Activated T-cell treated with anti-CD3 and anti-CD28 coated beads, Interleukin-2, amount 50 U/mL, for 4 hours (primary cell): Measurements from ENCODE around the gene PTPRK. TPM values are rescaled to one million over a fixed set of nuclear protein-coding genes. Genes with fewer than 3 reads are reported as not detected.

Experiments used
- ATAC-seq, 2 donors: fragments of 200-7000 bp; cut with Tn5 transposase; one replicate each; pipeline ENCODE4 v1.10.0; 2021
- DNase-seq: peaks from one replicate; pipeline ENCODE4 v3.0.0-alpha.2; 2020
- H3K27me3 Mint-ChIP-seq: one replicate; pipeline ENCODE4 v1.8.0; 2021; ENCODE audit warnings: low read depth, mixed read lengths
- H3K36me3 Mint-ChIP-seq: one replicate; pipeline ENCODE4 v1.8.0; 2022; ENCODE audit warnings: mixed read lengths; ENCODE audit not compliant: insufficient read depth
- H3K4me1 Mint-ChIP-seq: one replicate; pipeline ENCODE4 v1.8.0; 2021; ENCODE audit warnings: low read depth, mixed read lengths
- H3K4me3 Mint-ChIP-seq: one replicate; pipeline ENCODE4 v1.8.0; 2021; ENCODE audit warnings: mild to moderate bottlenecking, moderate library complexity, mixed read lengths
- H3K9me3 Mint-ChIP-seq: one replicate; pipeline ENCODE4 v1.8.0; 2021; ENCODE audit warnings: mixed read lengths
- total RNA-seq, 3 donors: library from RNA; stranded (reverse); gene quantifications; one replicate each; pipeline ENCODE4 v1.2.1, GENCODE V29; 2021

The PTPRK gene
- total RNA-seq, 3 donors from 2014 or later, result 5.6 to 17.5 (median 11.6) TPM

DNA sequence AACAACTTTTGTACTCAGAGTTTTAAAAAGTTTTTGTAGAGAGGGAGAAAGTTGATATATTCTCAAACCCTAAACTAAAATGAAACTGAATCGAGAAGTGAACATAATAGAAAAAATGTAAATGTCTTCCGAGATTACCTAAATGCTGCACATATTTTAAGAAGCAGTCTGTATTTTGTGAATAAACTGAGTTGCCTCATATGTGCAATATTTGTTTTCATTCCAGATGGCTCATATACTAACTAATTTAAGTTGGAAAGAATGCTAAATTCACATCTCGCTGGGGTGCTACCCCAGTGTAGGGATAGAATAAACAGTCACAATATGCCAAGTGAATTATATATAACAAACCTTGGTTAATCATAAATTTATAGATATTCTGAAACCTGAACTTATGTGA, 333.7 kb downstream of the PTPRK start:
- Mint-ChIP-seq H3K4me1 (peaks cover 1% of the 10 kb centered on the region), H3K9me3 (no peaks in the 10 kb centered on the region), H3K36me3 (no peaks in the 10 kb centered on the region), H3K27me3 (no peaks in the 10 kb centered on the region), H3K4me3 (no peak overlapping the region)
- ATAC-seq (no peak), DNase-seq (no peak)

DNA sequence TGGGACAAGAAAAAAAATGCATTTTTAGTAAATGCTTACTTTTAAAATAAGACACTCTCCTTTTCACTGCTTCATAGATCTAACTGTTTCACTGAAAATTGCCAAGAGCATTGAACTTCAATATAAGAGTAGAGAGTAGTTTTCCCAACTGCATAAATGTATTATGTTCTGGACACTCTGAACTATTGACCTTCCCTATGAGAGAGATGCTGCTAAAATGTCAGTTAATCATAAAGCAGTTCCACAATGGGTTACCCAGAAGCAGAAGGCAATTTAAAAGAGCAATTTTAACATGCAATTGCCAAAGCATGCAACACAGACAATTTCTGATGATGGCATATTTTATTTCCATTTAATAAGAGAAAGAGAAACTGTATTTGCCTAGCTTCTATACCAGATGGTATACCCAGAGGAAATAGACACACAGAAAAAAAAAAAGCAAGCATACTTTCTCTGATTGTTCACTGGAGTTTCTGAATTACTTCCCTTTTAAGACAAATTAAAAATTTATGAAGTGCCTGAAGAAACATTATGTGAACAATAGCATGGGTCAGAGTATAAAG, 340.4 kb downstream of the PTPRK start:
- Mint-ChIP-seq H3K9me3 (no peaks in the 10 kb centered on the region), H3K36me3 (no peaks in the 10 kb centered on the region), H3K4me3 (no peak overlapping the region), H3K27me3 (no peaks in the 10 kb centered on the region), H3K4me1 (peaks cover 2% of the 10 kb centered on the region)
- DNase-seq, result no peak
- ATAC-seq, result no peak

DNA sequence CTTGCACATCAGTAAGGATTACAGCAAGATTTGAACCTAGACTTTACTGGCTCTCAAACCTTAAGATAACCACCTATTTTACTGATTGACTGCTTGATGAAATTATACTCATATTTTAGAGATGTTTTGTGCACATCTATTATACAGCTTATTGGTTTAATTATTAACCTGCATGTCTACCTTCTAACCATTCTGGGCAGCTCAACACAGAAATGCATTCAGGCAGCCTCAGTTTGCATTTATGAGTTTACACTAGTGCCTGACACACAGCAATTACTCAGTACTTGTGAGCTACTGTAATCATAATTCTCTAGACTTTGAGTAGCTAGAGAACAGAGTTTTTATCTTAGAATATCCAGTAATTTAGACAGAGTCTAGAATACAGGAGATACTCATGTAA, 345.7 kb downstream of the PTPRK start:
- H3K27me3 Mint-ChIP-seq, result no peaks in the 10 kb centered on the region
- H3K36me3 Mint-ChIP-seq, result no peaks in the 10 kb centered on the region
- H3K4me1 Mint-ChIP-seq, result no peaks in the 10 kb centered on the region
- no peak overlapping the region for H3K4me3 Mint-ChIP-seq
- no peaks in the 10 kb centered on the region for H3K9me3 Mint-ChIP-seq
- no peak for DNase-seq
- ATAC-seq, result no peak

DNA sequence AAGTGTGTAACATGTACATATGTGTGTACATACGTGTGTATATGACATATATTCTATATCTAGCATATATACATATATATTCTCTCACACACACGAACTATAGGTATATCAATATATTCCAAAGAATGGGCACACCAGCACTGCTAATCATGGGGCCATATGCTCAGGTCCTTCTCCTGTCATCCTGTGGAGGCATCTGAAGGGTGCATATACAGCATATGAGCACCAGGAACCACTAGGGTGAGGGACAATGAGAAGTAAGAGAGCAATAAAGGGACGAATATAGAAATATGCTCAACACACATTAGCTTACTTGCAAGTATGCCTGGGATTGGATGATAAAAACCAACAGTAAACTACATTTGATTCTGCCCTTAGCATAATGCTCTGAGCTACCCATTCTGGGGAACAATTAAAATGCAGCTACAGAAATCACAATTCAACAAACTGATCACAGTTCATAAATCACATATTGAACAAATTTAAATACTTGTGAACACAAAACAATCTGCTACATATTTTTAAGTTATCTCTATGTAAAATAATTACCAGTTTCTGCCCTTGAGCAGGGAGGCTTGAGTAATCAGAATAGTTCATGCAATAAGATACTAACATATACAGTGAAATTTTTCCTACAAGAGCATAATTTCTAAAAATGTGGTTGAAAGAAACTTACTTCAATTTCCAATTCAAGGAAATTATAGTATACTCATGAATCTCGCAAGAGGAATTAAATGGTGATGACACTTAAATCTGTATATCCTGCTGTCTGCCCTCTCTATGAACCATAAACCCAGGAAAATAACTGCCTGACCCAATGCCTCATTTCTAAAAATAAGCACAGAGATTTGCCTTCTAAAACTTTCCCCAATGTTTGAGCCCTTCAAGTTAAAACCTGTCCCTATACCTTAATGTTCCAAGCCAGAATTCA, 347.4 kb downstream of the PTPRK start:
- no peak overlapping the region for H3K4me3 Mint-ChIP-seq
- DNase-seq (no peak), ATAC-seq (no peak)
- H3K9me3 Mint-ChIP-seq, result no peaks in the 10 kb centered on the region
- H3K36me3 Mint-ChIP-seq, result no peaks in the 10 kb centered on the region
- peaks cover 1% of the 10 kb centered on the region for H3K4me1 Mint-ChIP-seq
- H3K27me3 Mint-ChIP-seq, result no peaks in the 10 kb centered on the region

DNA sequence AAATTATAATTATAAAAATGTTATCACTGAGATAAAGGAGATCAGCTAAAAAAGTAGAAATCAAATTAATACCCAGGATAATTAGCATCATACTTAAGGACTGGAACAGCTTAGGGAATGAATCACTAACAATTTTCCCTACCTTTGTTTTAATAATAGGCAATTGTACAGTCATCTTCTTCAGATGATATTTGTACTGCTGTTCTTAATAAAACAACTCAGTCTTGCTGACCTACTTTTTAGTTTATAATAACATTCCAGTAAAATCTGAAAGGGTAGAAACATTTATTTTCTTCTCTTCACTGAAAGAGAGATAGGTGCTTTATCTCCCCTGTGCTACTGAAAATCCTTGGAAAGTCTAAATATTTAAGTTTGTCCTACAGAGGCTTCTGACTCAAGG, 348.3 kb downstream of the PTPRK start:
- H3K9me3 Mint-ChIP-seq, result no peaks in the 10 kb centered on the region

DNA sequence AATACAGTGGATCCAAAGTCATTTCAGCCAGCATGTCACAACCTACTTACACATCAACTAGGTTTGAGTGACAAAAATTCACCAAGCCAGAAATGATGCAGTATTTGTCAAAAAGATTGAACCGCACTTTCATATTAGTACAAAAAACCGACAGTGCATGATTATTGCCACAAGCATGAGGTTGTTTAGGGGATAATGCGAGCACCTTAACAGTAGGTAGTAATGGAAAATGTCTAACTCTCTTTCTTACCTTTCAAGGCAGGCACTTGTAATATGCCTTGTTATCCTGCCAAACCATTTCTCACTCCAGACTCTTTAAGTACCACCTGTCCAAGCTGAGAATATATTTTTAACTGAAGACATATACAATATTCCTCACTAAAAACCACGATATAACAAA, 349.2 kb downstream of the PTPRK start:
- H3K27me3 Mint-ChIP-seq, result no peaks in the 10 kb centered on the region
- no peaks in the 10 kb centered on the region for H3K36me3 Mint-ChIP-seq
- no peaks in the 10 kb centered on the region for H3K9me3 Mint-ChIP-seq
- ATAC-seq (no peak), DNase-seq (no peak)
- peaks cover 1% of the 10 kb centered on the region for H3K4me1 Mint-ChIP-seq
- no peak overlapping the region for H3K4me3 Mint-ChIP-seq

More for the DNA sequence above, 348.3 kb downstream of the PTPRK start:
- DNase-seq (no peak), ATAC-seq (no peak)
- Mint-ChIP-seq H3K4me3 (no peak overlapping the region), H3K36me3 (no peaks in the 10 kb centered on the region), H3K4me1 (peaks cover 1% of the 10 kb centered on the region), H3K27me3 (no peaks in the 10 kb centered on the region)

DNA sequence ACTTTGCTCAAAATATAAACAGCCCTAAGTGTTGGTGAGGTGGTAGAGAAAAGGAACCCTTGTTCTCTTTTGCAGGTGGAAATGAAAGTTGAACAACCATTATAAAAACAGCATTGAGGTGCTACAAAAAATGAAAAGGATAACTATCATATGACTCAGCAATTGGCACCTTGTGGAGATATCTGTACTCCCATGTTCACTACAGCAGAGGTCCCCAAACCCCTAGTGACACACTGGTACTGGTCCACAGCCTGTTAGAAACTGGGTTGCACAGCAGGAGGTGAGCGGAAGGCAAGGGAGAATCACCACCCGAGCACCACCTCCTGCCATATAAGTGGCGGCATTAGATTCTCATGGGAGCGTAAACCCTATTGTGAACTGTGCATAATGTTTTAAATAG, 352.2 kb downstream of the PTPRK start:
- no peaks in the 10 kb centered on the region for H3K36me3 Mint-ChIP-seq
- DNase-seq (no peak), ATAC-seq (peak in 1 of 2 donors; percentile 14)
- H3K27me3 Mint-ChIP-seq, result no peaks in the 10 kb centered on the region
- no peaks in the 10 kb centered on the region for H3K9me3 Mint-ChIP-seq
- no peak overlapping the region for H3K4me3 Mint-ChIP-seq
- peaks cover 1% of the 10 kb centered on the region for H3K4me1 Mint-ChIP-seq

DNA sequence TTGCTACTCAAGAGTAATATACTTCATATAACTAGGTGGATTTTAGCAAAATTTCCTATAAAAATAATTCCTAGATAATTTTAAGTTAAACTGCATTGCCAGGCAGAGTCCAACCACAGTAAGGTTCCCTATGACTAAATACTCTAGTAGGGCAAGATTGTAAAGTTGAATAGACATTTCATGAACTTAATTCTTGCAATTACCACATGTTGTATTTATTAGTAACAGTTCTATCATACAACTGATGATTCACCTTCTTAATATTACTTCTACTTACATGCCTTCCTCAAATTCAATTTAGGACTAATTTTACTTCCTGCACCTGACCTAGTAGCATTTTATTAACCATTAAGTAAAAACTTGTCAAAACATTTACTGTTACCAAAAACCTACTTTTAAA, 352.8 kb downstream of the PTPRK start:
- H3K9me3 Mint-ChIP-seq, result no peaks in the 10 kb centered on the region

DNA sequence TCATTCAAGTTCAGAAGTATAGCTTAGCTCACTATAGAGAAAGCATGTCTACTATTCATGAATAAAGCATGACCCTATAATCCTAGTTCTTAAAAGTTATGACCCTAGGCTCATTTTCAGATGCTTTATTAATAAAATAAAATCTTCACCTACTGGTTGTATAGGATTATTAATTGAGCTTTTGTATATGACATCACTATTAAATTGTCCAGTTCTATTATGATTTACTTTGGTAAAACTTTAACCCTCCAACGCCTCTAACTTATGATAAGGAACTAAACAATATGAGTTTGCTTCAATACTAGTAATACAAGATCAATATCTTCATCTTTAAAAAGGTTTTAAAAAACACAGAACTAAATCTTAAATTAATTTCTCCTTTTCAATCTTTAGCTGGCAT, 356.1 kb downstream of the PTPRK start:
- H3K9me3 Mint-ChIP-seq, result no peaks in the 10 kb centered on the region
- no peak for ATAC-seq

More for the DNA sequence above, 352.8 kb downstream of the PTPRK start:
- no peaks in the 10 kb centered on the region for H3K36me3 Mint-ChIP-seq
- DNase-seq, result no peak
- H3K4me1 Mint-ChIP-seq, result peaks cover 1% of the 10 kb centered on the region
- no peak overlapping the region for H3K4me3 Mint-ChIP-seq
- H3K27me3 Mint-ChIP-seq, result no peaks in the 10 kb centered on the region
- ATAC-seq, result no peak

DNA sequence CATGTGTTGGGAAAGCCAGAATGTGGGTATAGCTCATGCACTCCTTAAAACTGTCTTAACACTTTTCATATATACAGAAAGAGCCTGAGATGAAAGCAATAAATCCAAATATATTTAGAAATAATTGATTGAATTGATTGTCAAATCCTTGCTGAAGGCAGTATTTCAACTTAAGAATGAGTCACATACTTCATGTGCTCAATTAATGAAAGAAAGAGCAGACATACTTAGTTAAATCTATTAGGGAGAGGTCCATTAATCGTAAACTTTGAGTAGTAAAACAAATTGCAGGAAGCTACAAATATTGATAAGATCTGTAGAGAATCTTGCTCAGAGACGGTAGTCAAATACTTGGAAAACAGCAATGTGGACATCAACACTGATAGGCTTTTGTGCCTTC, 358.0 kb downstream of the PTPRK start:
- H3K9me3 Mint-ChIP-seq, result no peaks in the 10 kb centered on the region
- ATAC-seq (no peak), DNase-seq (no peak)
- no peaks in the 10 kb centered on the region for H3K36me3 Mint-ChIP-seq
- H3K4me3 Mint-ChIP-seq, result no peak overlapping the region
- H3K4me1 Mint-ChIP-seq, result no peaks in the 10 kb centered on the region
- H3K27me3 Mint-ChIP-seq, result no peaks in the 10 kb centered on the region

More for the DNA sequence above, 356.1 kb downstream of the PTPRK start:
- H3K4me3 Mint-ChIP-seq, result no peak overlapping the region
- no peaks in the 10 kb centered on the region for H3K36me3 Mint-ChIP-seq
- DNase-seq, result no peak
- peaks cover 1% of the 10 kb centered on the region for H3K4me1 Mint-ChIP-seq
- no peaks in the 10 kb centered on the region for H3K27me3 Mint-ChIP-seq

DNA sequence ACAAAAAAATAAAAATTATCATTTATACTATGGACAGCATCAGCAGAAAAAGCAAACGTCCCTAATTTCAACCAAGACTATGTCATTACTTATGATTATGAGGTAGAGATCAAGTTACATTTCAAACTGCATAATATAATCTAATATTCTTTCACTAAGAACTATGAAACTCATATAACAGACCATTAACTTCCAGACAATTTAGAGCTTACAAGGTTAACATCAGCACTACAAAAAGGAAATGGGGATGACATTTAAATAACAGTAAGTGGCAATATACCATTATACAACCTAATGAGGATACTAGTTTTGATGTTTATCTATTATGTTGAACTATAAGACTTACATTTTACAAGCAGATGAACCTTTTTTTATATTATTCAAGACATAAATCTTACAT, 358.6 kb downstream of the PTPRK start:
- H3K36me3 Mint-ChIP-seq, result no peaks in the 10 kb centered on the region
- DNase-seq (no peak), ATAC-seq (no peak)
- no peak overlapping the region for H3K4me3 Mint-ChIP-seq
- H3K9me3 Mint-ChIP-seq, result no peaks in the 10 kb centered on the region
- H3K27me3 Mint-ChIP-seq, result no peaks in the 10 kb centered on the region
- H3K4me1 Mint-ChIP-seq, result no peaks in the 10 kb centered on the region

DNA sequence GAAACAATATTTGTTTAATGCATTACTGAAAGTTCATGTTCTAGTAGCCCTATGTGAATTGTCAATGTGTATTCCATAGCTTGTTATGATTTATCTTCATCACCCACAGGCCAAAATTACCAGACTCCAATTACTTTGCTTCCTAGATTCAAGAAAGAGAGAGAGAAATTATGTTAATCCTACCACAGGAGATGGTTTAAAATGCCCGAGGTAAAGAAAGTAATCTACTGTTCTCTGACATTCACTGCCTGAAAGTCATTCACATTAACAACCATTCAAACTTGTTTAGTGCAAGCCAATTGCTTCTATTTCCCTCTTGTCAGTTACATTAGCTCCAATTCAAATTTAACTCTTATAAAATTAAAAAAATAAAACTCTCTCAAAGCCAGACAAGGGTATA, 359.1 kb downstream of the PTPRK start:
- H3K27me3 Mint-ChIP-seq, result no peaks in the 10 kb centered on the region
- H3K36me3 Mint-ChIP-seq, result no peaks in the 10 kb centered on the region
- H3K4me3 Mint-ChIP-seq, result no peak overlapping the region
- no peaks in the 10 kb centered on the region for H3K9me3 Mint-ChIP-seq
- ATAC-seq (no peak), DNase-seq (no peak)
- peaks cover 2% of the 10 kb centered on the region for H3K4me1 Mint-ChIP-seq

DNA sequence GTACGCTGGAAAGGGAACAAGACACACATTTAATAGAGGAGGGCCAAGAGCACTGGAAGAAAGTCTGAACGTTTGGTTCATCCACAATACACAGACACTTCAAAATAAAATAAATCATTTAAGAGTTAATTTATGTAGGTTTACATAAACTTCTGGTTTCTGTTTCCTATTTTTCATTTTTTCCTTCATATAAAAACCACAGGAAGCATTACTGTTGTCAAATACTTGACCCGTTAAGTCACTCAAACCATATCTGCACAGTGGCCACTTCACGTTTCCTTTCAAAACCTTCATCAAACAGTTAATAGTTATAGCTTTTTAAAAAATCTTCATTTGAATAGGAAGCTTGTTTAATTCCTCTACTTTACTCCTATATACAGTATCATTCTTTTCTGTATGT, 361.9 kb downstream of the PTPRK start:
- Mint-ChIP-seq H3K36me3 (no peaks in the 10 kb centered on the region), H3K4me3 (no peak overlapping the region), H3K4me1 (peaks cover 3% of the 10 kb centered on the region), H3K27me3 (no peaks in the 10 kb centered on the region), H3K9me3 (no peaks in the 10 kb centered on the region)
- ATAC-seq (no peak), DNase-seq (no peak)

DNA sequence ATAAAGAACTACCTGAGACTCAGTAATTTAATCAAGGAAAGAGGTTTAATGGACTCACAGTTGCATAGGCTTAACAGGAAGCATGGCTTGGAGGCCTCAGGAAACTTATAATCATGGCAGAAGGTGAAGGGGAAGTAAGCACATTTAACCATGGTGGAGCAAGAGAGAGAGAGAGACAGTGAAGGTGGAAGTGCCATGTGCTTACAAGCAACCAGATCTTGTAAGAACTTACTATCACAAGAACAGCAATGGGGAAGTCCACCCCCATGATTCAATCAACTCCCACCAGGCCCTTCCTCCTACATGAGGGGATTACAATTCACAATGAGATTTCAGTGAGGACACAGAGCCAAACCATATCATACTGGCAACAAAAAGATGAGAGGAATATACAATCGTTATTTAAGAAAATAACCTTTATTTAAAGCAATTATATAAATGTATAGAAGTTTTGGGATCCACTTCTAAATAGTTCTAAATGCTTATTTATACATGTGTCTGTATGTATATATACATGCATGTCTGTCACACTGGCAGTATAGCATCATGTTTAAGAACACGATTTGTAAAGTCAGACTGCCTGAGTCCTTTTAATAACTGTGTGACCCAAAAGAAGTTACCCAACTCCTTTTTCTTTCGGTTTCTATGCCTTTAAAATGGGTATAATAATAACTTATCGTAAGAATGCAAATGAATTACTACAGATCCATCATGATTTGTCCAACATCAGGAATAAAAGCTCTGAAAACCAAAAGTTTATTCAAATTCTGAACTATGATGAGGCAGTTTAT, 363.9 kb downstream of the PTPRK start:
- H3K27me3 Mint-ChIP-seq, result peaks cover 9% of the 10 kb centered on the region
- H3K9me3 Mint-ChIP-seq, result no peaks in the 10 kb centered on the region
- ATAC-seq (no peak), DNase-seq (no peak)
- H3K4me1 Mint-ChIP-seq, result peaks cover 3% of the 10 kb centered on the region
- H3K4me3 Mint-ChIP-seq, result no peak overlapping the region
- no peaks in the 10 kb centered on the region for H3K36me3 Mint-ChIP-seq
